HG03025 (cell line): Measurements from ENCODE around the gene TBK1.
"Not testable (repeated sequence)": the region's sequence is repeated elsewhere in the genome, so short reads cannot be mapped to it uniquely, and the experiment has no call there.

Experiments used
- ATAC-seq: cut with Tn5 transposase; IDR thresholded peaks from one replicate; pipeline ENCODE4 v1.9.1; 2021; ENCODE audit warnings: mild to moderate bottlenecking, moderate library complexity; ENCODE audit not compliant: unreplicated experiment, low FRiP score

TBK1 gene

GRCh38 chr12:64494998-64495729, 43.2 kb downstream of the TBK1 start:
- no peak for ATAC-seq

- no peak for ATAC-seq
These were observed 45.0 kb downstream of the TBK1 start for GRCh38 chr12:64496839-64497400.

- no peak for ATAC-seq
These were observed 45.6 kb downstream of the TBK1 start for GRCh38 chr12:64497484-64497883.

GRCh38 chr12:64497903-64498302, 46.0 kb downstream of the TBK1 start:
- ATAC-seq: no peak

- no peak for ATAC-seq
These were observed 48.5 kb downstream of the TBK1 start for GRCh38 chr12:64500394-64500793.

- ATAC-seq: no peak
These were observed 49.6 kb downstream of the TBK1 start for GRCh38 chr12:64501486-64501885.

GRCh38 chr12:64506955-64507354, 55.0 kb downstream of the TBK1 start:
- no peak for ATAC-seq

GRCh38 chr12:64510667-64511066, 58.7 kb downstream of the TBK1 start:
- ATAC-seq: no peak

GRCh38 chr12:64518396-64518795, 66.5 kb downstream of the TBK1 start:
- no peak for ATAC-seq

- no peak for ATAC-seq
These were observed 69.9 kb downstream of the TBK1 start for GRCh38 chr12:64521833-64522232.

GRCh38 chr12:64522316-64522715, 70.4 kb downstream of the TBK1 start:
- no peak for ATAC-seq

- ATAC-seq: no peak
These were observed 70.9 kb downstream of the TBK1 start for GRCh38 chr12:64522807-64523206.

- ATAC-seq: not testable (repeated sequence)
These were observed 71.9 kb downstream of the TBK1 start for GRCh38 chr12:64523565-64524444.

GRCh38 chr12:64525461-64526160, 73.7 kb downstream of the TBK1 start:
- no peak for ATAC-seq

- ATAC-seq: no peak
These were observed 74.9 kb downstream of the TBK1 start for GRCh38 chr12:64526859-64527258.

GRCh38 chr12:64528616-64529015, 76.7 kb downstream of the TBK1 start:
- no peak for ATAC-seq

GRCh38 chr12:64530566-64530965, 78.6 kb downstream of the TBK1 start:
- ATAC-seq: no peak

- no peak for ATAC-seq
These were observed 79.9 kb downstream of the TBK1 start for GRCh38 chr12:64531665-64532334.

GRCh38 chr12:64532734-64533351, 80.9 kb downstream of the TBK1 start:
- no peak for ATAC-seq

- ATAC-seq: no peak
These were observed 82.8 kb downstream of the TBK1 start for GRCh38 chr12:64534672-64535199.
